Astrocyte of the hippocampus (primary cell): Measurements from ENCODE around the gene GNG3.
"Not testable (repeated sequence)": the region's sequence is repeated elsewhere in the genome, so short reads cannot be mapped to it uniquely, and the experiment has no call there.

ENCODE experiments used
- DNase-seq: peaks from one replicate; pipeline ENCODE4 v3.0.0; 2011; ENCODE audit warnings: low read depth, low spot score

Gene GNG3

GRCh38 chr11:62687508-62688396, 19.7 kb upstream of the GNG3 start:
- no peak for DNase-seq

GRCh38 chr11:62688491-62688890, 19.0 kb upstream of the GNG3 start:
- no peak for DNase-seq

- DNase-seq, result peak; percentile 86
Measured at GRCh38 chr11:62689421-62690183, 17.9 kb upstream of the GNG3 start, which contains the start of gene LRRN4CL. TSS of gene LRRN4CL (minus strand) at chr11:62689530. CDS start at chr11:62688508, 1,022 bp downstream.

- DNase-seq, result not testable (repeated sequence)
Measured at GRCh38 chr11:62693624-62694023, 13.9 kb upstream of the GNG3 start.

GRCh38 chr11:62694455-62695167, 12.9 kb upstream of the GNG3 start:
- peak; percentile 84 for DNase-seq

GRCh38 chr11:62702246-62702645, 5.2 kb upstream of the GNG3 start:
- no peak for DNase-seq

GRCh38 chr11:62703921-62704320, 3.6 kb upstream of the GNG3 start:
- not testable (repeated sequence) for DNase-seq

GRCh38 chr11:62705413-62705812, 2.1 kb upstream of the GNG3 start:
- DNase-seq, result peak; percentile 32

- DNase-seq, result peak; percentile 99
Measured at GRCh38 chr11:62705880-62706849, 1.3 kb upstream of the GNG3 start.

GRCh38 chr11:62706850-62707247, 627 bp upstream of the GNG3 start:
- DNase-seq, result no peak

- no peak for DNase-seq
Measured at GRCh38 chr11:62708392-62708791, 916 bp downstream of the GNG3 start.

- DNase-seq, result no peak
Measured at GRCh38 chr11:62708793-62709192, 1.3 kb downstream of the GNG3 start.

GRCh38 chr11:62709247-62710000, 1.9 kb downstream of the GNG3 start:
- DNase-seq, result peak; percentile 99

- no peak for DNase-seq
Measured at GRCh38 chr11:62710001-62710345, 2.5 kb downstream of the GNG3 start.

- no peak for DNase-seq
Measured at GRCh38 chr11:62712276-62712812, 4.9 kb downstream of the GNG3 start.

GRCh38 chr11:62712861-62713260, 5.4 kb downstream of the GNG3 start:
- no peak for DNase-seq

GRCh38 chr11:62713343-62713742, 5.9 kb downstream of the GNG3 start:
- DNase-seq, result no peak

GRCh38 chr11:62715150-62716130, 8.0 kb downstream of the GNG3 start:
- DNase-seq, result no peak

GRCh38 chr11:62716206-62716605, 8.7 kb downstream of the GNG3 start:
- no peak for DNase-seq
